WTC11 (cell line): ENCODE data around the gene ZNF835. TPM values are rescaled to one million over a fixed set of nuclear protein-coding genes. Genes with fewer than 3 reads are reported as not detected.

Source experiments
- ATAC-seq: fragments of 200-7000 bp; cut with Tn5 transposase; 2 replicates; pipeline ENCODE4 v1.10.0; 2021; ENCODE audit warnings: mild to moderate bottlenecking, moderate library complexity
- CTCF ChIA-PET: fragments of 300-600 bp; sonication (Branson Sonifier 250); formaldehyde crosslinking; loops from one replicate; lab custom pipeline; 2021; ENCODE audit warnings: antibody characterized with exemption; lab: Charles Lee
- POLR2A ChIA-PET: fragments of 350-600 bp; sonication (Branson Sonifier 250); formaldehyde crosslinking; loops from one replicate; lab custom pipeline; 2021; ENCODE audit warnings: antibody characterized with exemption; lab: Charles Lee
- DNase-seq: peaks from one replicate; pipeline ENCODE4 v3.0.0; 2021; ENCODE audit warnings: low spot score
- H3K27ac Mint-ChIP-seq: 2 replicates; pipeline ENCODE4 v1.8.0; 2021; ENCODE audit warnings: mixed read lengths
- H3K27me3 Mint-ChIP-seq: 2 replicates; pipeline ENCODE4 v1.8.0; 2021; ENCODE audit warnings: low read depth, mild to moderate bottlenecking, moderate library complexity, mixed read lengths
- H3K36me3 Mint-ChIP-seq: 2 replicates; pipeline ENCODE4 v1.8.0; 2021; ENCODE audit warnings: mixed read lengths
- H3K4me1 Mint-ChIP-seq: 2 replicates; pipeline ENCODE4 v1.8.0; 2022; ENCODE audit warnings: mixed read lengths
- H3K4me3 Mint-ChIP-seq: 2 replicates; pipeline ENCODE4 v1.8.0; 2021; ENCODE audit warnings: mild to moderate bottlenecking, moderate library complexity, mixed read lengths
- H3K9me3 Mint-ChIP-seq: 2 replicates; pipeline ENCODE4 v1.8.0; 2021; ENCODE audit warnings: mixed read lengths
- FOXJ3 ChIP-seq: sonication (generic); formaldehyde crosslinking; IDR thresholded peaks from 2 replicates; pipeline ENCODE4 v1.9.0; 2021; ENCODE audit warnings: missing genetic modification reagents, mild to moderate bottlenecking, borderline replicate concordance
- FOXK1 ChIP-seq: sonication (generic); formaldehyde crosslinking; IDR thresholded peaks from 2 replicates; pipeline ENCODE4 v1.8.0; 2022; ENCODE audit warnings: mild to moderate bottlenecking, moderate library complexity, missing genetic modification reagents
- FOXP1 ChIP-seq: sonication (generic); formaldehyde crosslinking; IDR thresholded peaks from 2 replicates; pipeline ENCODE4 v1.8.0; 2022; ENCODE audit warnings: missing genetic modification reagents, mild to moderate bottlenecking, moderate library complexity, borderline replicate concordance
- GRHL2 ChIP-seq: fragments of 250-450 bp; sonication (Bioruptor Pico); IDR thresholded peaks from 2 replicates; pipeline ENCODE4 v1.8.0; 2022; ENCODE audit warnings: mild to moderate bottlenecking, moderate library complexity; ENCODE audit not compliant: insufficient replicate concordance, severe bottlenecking
- GTF2I ChIP-seq: fragments of 250-450 bp; sonication (Bioruptor Pico); conservative IDR thresholded peaks from 2 replicates; pipeline ENCODE4 v1.4.0; 2021; ENCODE audit warnings: mild to moderate bottlenecking
- JAZF1 ChIP-seq: fragments of 250-450 bp; sonication (Bioruptor Pico); IDR thresholded peaks from 2 replicates; pipeline ENCODE4 v1.9.0; 2021; ENCODE audit warnings: moderate library complexity, mild to moderate bottlenecking, inconsistent platforms
- NFE2L1 ChIP-seq: sonication (generic); formaldehyde crosslinking; IDR thresholded peaks from 2 replicates; pipeline ENCODE4 v1.8.1; 2023; ENCODE audit warnings: missing genetic modification reagents
- NR1H2 ChIP-seq: sonication (generic); formaldehyde crosslinking; IDR thresholded peaks from 2 replicates; pipeline ENCODE4 v1.9.0; 2021; ENCODE audit warnings: mild to moderate bottlenecking, moderate library complexity, missing genetic modification reagents
- NR3C1 ChIP-seq: sonication (generic); formaldehyde crosslinking; conservative IDR thresholded peaks from 2 replicates; pipeline ENCODE4 v1.8.1; 2023; ENCODE audit warnings: low read depth, mild to moderate bottlenecking, missing genetic modification reagents
- SP1 ChIP-seq: sonication (generic); formaldehyde crosslinking; conservative IDR thresholded peaks from 2 replicates; pipeline ENCODE4 v1.8.1; 2022; ENCODE audit warnings: missing genetic modification reagents
- TCF7 ChIP-seq: sonication (generic); formaldehyde crosslinking; IDR thresholded peaks from 2 replicates; pipeline ENCODE4 v1.8.0; 2022; ENCODE audit warnings: mild to moderate bottlenecking, low read depth, missing genetic modification reagents, moderate library complexity
- ZBTB21 ChIP-seq: sonication (generic); formaldehyde crosslinking; IDR thresholded peaks from 2 replicates; pipeline ENCODE4 v1.8.1; 2023; ENCODE audit warnings: mild to moderate bottlenecking, missing genetic modification reagents, borderline replicate concordance
- ZNF423 ChIP-seq: fragments of 250-450 bp; sonication (Bioruptor Pico); IDR thresholded peaks from 2 replicates; pipeline ENCODE4 v2.1.2; 2022; ENCODE audit warnings: mild to moderate bottlenecking, moderate library complexity
- ZNF671 ChIP-seq: fragments of 250-450 bp; sonication (Bioruptor Pico); IDR thresholded peaks from 2 replicates; pipeline ENCODE4 v1.8.0; 2021; ENCODE audit warnings: mild to moderate bottlenecking
- total RNA-seq: library from RNA; stranded (reverse); gene quantifications from 3 replicates; pipeline ENCODE4 v1.2.3, GENCODE V29; 2021
- TF ChIP-seq, protein P1 (sequence below): sonication (generic); formaldehyde crosslinking; IDR thresholded peaks from 2 replicates; pipeline ENCODE4 v1.8.0; 2022; ENCODE audit warnings: missing genetic modification reagents
- TF ChIP-seq, protein P2 (sequence below): sonication (generic); formaldehyde crosslinking; IDR thresholded peaks from 2 replicates; pipeline ENCODE4 v1.8.0; 2022; ENCODE audit warnings: mild to moderate bottlenecking, missing genetic modification reagents
- TF ChIP-seq, protein P3 (sequence below): fragments of 250-450 bp; sonication (Bioruptor Pico); IDR thresholded peaks from 2 replicates; pipeline ENCODE4 v1.8.0; 2021; ENCODE audit warnings: mild to moderate bottlenecking
- TF ChIP-seq, protein P4 (sequence below): fragments of 250-450 bp; sonication (Bioruptor Pico); IDR thresholded peaks from 2 replicates; pipeline ENCODE4 v1.9.0; 2021; ENCODE audit warnings: mild to moderate bottlenecking, borderline replicate concordance
- TF ChIP-seq, protein P5 (sequence below): fragments of 250-450 bp; sonication (Bioruptor Pico); conservative IDR thresholded peaks from 2 replicates; pipeline ENCODE4 v1.9.0; 2021; ENCODE audit warnings: mild to moderate bottlenecking
- TF ChIP-seq, protein P6 (sequence below): sonication (generic); formaldehyde crosslinking; IDR thresholded peaks from 2 replicates; pipeline ENCODE4 v1.8.1; 2022; ENCODE audit warnings: missing genetic modification reagents, borderline replicate concordance
- TF ChIP-seq, protein P7 (sequence below): sonication (generic); formaldehyde crosslinking; IDR thresholded peaks from 2 replicates; pipeline ENCODE4 v1.8.1; 2023; ENCODE audit warnings: mild to moderate bottlenecking, missing genetic modification reagents, moderate library complexity

The ZNF835 gene
- total RNA-seq, 1 experiment from 2014 or later = 0.17 TPM

DNA sequence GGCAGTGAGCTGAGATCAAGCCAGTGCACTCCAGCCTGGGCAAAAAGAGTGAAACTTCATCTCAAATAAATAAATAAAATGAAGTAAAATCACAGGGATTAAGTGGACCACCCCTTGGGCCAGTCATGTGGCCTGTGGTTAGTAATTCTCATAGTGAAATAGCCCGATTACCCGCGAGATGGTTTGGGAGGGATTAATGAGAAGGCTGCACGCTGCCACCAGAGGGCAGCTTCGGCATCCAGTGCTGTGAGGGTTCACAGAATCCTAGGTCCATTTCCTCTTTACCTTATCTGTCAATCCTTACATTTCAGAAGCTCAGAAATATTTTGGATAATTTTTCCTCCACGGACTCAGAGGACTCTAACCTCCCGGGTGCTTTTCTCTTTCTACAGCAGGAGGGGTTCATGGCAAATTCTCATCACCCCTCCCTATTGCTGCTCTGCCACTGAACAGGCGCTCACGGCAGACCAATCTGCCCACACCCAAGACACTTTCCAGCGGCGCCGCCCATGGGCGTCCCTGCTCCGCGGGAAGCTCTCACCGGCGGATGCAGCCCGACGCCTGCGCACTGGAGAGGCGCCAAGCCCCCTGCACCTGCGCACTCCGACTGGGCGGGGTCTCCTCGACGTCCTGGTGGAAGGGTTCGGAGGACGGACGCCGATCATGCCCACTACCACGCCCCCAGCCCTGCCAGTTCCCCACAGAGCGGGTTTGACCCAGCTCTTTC is 11.0 kb downstream of the ZNF835 start:
- DNase-seq (no peak), ATAC-seq (no peak)
- TF ChIP-seq FOXP1 (CRISPR knock-in tag) = no peak
- TF ChIP-seq, protein P1, sequence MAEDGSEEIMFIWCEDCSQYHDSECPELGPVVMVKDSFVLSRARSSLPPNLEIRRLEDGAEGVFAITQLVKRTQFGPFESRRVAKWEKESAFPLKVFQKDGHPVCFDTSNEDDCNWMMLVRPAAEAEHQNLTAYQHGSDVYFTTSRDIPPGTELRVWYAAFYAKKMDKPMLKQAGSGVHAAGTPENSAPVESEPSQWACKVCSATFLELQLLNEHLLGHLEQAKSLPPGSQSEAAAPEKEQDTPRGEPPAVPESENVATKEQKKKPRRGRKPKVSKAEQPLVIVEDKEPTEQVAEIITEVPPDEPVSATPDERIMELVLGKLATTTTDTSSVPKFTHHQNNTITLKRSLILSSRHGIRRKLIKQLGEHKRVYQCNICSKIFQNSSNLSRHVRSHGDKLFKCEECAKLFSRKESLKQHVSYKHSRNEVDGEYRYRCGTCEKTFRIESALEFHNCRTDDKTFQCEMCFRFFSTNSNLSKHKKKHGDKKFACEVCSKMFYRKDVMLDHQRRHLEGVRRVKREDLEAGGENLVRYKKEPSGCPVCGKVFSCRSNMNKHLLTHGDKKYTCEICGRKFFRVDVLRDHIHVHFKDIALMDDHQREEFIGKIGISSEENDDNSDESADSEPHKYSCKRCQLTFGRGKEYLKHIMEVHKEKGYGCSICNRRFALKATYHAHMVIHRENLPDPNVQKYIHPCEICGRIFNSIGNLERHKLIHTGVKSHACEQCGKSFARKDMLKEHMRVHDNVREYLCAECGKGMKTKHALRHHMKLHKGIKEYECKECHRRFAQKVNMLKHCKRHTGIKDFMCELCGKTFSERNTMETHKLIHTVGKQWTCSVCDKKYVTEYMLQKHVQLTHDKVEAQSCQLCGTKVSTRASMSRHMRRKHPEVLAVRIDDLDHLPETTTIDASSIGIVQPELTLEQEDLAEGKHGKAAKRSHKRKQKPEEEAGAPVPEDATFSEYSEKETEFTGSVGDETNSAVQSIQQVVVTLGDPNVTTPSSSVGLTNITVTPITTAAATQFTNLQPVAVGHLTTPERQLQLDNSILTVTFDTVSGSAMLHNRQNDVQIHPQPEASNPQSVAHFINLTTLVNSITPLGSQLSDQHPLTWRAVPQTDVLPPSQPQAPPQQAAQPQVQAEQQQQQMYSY (CRISPR knock-in tag) = no peak
- TF ChIP-seq NR3C1 (CRISPR knock-in tag) = no peak
- no peak for TF ChIP-seq GRHL2 (CRISPR knock-in tag)
- TF ChIP-seq, protein P2, sequence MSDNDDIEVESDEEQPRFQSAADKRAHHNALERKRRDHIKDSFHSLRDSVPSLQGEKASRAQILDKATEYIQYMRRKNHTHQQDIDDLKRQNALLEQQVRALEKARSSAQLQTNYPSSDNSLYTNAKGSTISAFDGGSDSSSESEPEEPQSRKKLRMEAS (CRISPR knock-in tag) = no peak
- no peak for TF ChIP-seq SP1 (CRISPR knock-in tag)
- TF ChIP-seq NR1H2 (CRISPR knock-in tag) = no peak
- TF ChIP-seq, protein P3, sequence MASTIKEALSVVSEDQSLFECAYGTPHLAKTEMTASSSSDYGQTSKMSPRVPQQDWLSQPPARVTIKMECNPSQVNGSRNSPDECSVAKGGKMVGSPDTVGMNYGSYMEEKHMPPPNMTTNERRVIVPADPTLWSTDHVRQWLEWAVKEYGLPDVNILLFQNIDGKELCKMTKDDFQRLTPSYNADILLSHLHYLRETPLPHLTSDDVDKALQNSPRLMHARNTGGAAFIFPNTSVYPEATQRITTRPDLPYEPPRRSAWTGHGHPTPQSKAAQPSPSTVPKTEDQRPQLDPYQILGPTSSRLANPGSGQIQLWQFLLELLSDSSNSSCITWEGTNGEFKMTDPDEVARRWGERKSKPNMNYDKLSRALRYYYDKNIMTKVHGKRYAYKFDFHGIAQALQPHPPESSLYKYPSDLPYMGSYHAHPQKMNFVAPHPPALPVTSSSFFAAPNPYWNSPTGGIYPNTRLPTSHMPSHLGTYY (CRISPR knock-in tag) = no peak
- no peak for TF ChIP-seq FOXJ3 (CRISPR knock-in tag)
- no peak for TF ChIP-seq ZNF671 (CRISPR knock-in tag)
- TF ChIP-seq TCF7 (CRISPR knock-in tag) = no peak
- no peak for TF ChIP-seq GTF2I (CRISPR knock-in tag)
- TF ChIP-seq NFE2L1 (CRISPR knock-in tag) = no peak
- no peak for TF ChIP-seq JAZF1
- no peak for TF ChIP-seq FOXK1 (CRISPR knock-in tag)
- no peak overlapping the region for H3K27ac Mint-ChIP-seq
- peaks cover 14% of the 10 kb centered on the region for H3K27me3 Mint-ChIP-seq
- peaks cover 62% of the 10 kb centered on the region for H3K9me3 Mint-ChIP-seq
- CTCF ChIA-PET = no interaction called here
- POLR2A ChIA-PET = no interaction called here
- peaks cover 52% of the 10 kb centered on the region for H3K36me3 Mint-ChIP-seq
- H3K4me3 Mint-ChIP-seq = no peak overlapping the region
- H3K4me1 Mint-ChIP-seq = no peaks in the 10 kb centered on the region

DNA sequence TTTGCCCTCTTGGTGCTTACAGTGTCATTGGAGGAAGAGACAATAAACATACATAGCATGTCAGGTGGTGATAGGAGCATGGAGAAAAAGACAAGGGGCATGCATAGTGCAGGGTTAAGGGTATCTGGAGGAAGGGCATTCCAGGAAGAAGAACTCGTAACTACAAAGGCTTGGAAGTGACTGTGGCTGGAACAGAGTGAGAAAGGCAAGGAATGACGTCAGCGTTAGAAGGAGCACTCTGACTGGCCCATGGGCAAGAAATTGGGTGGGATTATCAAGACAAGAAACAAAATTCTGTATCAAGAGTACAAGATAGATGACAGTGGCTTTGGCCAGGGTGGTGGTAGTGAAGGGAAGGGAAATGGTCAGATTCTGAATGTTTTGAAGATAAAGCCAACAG is 17.4 kb downstream of the ZNF835 start:
- H3K27ac Mint-ChIP-seq = no peak overlapping the region
- no peak for ATAC-seq
- no peak overlapping the region for H3K4me3 Mint-ChIP-seq
- DNase-seq = no peak
- peaks cover 63% of the 10 kb centered on the region for H3K36me3 Mint-ChIP-seq
- POLR2A ChIA-PET = no interaction called here
- CTCF ChIA-PET = no interaction called here
- H3K9me3 Mint-ChIP-seq = peaks cover 89% of the 10 kb centered on the region
- H3K27me3 Mint-ChIP-seq = peaks cover 16% of the 10 kb centered on the region
- H3K4me1 Mint-ChIP-seq = no peaks in the 10 kb centered on the region
- TF ChIP-seq, protein P4, sequence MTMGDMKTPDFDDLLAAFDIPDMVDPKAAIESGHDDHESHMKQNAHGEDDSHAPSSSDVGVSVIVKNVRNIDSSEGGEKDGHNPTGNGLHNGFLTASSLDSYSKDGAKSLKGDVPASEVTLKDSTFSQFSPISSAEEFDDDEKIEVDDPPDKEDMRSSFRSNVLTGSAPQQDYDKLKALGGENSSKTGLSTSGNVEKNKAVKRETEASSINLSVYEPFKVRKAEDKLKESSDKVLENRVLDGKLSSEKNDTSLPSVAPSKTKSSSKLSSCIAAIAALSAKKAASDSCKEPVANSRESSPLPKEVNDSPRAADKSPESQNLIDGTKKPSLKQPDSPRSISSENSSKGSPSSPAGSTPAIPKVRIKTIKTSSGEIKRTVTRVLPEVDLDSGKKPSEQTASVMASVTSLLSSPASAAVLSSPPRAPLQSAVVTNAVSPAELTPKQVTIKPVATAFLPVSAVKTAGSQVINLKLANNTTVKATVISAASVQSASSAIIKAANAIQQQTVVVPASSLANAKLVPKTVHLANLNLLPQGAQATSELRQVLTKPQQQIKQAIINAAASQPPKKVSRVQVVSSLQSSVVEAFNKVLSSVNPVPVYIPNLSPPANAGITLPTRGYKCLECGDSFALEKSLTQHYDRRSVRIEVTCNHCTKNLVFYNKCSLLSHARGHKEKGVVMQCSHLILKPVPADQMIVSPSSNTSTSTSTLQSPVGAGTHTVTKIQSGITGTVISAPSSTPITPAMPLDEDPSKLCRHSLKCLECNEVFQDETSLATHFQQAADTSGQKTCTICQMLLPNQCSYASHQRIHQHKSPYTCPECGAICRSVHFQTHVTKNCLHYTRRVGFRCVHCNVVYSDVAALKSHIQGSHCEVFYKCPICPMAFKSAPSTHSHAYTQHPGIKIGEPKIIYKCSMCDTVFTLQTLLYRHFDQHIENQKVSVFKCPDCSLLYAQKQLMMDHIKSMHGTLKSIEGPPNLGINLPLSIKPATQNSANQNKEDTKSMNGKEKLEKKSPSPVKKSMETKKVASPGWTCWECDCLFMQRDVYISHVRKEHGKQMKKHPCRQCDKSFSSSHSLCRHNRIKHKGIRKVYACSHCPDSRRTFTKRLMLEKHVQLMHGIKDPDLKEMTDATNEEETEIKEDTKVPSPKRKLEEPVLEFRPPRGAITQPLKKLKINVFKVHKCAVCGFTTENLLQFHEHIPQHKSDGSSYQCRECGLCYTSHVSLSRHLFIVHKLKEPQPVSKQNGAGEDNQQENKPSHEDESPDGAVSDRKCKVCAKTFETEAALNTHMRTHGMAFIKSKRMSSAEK (CRISPR knock-in tag) = no peak
- TF ChIP-seq, protein P5, sequence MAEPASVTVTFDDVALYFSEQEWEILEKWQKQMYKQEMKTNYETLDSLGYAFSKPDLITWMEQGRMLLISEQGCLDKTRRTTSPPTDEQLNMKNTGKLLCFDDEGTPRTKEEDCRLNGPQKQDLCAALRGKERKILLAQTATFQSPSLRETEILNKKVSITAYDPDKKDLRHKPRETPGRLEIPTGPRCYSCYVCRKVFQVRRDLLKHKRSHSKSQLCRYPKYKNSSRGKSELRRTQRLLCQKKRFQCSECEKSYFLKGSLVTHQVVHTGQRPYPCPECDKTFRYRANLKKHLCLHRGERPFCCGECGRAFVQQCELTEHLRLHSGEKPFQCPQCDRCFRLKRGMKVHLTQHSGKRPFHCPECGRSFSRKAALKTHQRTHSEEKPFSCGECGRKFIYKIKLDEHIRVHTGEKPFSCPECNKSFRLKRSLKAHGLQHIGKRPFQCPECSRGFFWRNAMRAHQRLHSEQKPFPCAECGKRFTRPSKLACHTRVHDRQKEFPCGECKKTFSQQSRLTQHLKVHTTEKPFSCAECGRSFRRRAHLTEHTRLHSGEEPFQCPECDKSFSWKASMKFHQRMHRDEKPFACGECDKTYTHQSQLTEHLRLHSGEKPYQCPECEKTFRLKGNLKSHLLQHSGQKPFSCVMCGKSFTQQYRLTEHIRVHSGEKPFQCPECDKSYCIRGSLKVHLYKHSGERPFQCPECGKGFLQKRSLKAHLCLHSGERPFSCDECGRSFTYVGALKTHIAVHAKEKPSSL (CRISPR knock-in tag) = no peak
- TF ChIP-seq, protein P6, sequence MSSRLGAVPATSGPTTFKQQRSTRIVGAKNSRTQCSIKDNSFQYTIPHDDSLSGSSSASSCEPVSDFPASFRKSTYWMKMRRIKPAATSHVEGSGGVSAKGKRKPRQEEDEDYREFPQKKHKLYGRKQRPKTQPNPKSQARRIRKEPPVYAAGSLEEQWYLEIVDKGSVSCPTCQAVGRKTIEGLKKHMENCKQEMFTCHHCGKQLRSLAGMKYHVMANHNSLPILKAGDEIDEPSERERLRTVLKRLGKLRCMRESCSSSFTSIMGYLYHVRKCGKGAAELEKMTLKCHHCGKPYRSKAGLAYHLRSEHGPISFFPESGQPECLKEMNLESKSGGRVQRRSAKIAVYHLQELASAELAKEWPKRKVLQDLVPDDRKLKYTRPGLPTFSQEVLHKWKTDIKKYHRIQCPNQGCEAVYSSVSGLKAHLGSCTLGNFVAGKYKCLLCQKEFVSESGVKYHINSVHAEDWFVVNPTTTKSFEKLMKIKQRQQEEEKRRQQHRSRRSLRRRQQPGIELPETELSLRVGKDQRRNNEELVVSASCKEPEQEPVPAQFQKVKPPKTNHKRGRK (CRISPR knock-in tag) = no peak
- TF ChIP-seq, protein P7, sequence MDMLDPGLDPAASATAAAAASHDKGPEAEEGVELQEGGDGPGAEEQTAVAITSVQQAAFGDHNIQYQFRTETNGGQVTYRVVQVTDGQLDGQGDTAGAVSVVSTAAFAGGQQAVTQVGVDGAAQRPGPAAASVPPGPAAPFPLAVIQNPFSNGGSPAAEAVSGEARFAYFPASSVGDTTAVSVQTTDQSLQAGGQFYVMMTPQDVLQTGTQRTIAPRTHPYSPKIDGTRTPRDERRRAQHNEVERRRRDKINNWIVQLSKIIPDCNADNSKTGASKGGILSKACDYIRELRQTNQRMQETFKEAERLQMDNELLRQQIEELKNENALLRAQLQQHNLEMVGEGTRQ (CRISPR knock-in tag) = no peak
- TF ChIP-seq ZBTB21 (CRISPR knock-in tag) (no peak), ZNF423 (no peak)
